Suppressor macrophage treated with lipopolysaccharide for 4 hours (primary cell): Measurements from ENCODE around the gene CHEK2.
"Not testable (repeated sequence)": the region's sequence is repeated elsewhere in the genome, so short reads cannot be mapped to it uniquely, and the experiment has no call there.

Experiments
- DNase-seq: peaks from one replicate; pipeline ENCODE4 v3.0.0-alpha.2; 2020

The CHEK2 gene

GRCh38 chr22:28682966-28683365, 58.7 kb downstream of the CHEK2 start:
- not testable (repeated sequence) for DNase-seq

DNA sequence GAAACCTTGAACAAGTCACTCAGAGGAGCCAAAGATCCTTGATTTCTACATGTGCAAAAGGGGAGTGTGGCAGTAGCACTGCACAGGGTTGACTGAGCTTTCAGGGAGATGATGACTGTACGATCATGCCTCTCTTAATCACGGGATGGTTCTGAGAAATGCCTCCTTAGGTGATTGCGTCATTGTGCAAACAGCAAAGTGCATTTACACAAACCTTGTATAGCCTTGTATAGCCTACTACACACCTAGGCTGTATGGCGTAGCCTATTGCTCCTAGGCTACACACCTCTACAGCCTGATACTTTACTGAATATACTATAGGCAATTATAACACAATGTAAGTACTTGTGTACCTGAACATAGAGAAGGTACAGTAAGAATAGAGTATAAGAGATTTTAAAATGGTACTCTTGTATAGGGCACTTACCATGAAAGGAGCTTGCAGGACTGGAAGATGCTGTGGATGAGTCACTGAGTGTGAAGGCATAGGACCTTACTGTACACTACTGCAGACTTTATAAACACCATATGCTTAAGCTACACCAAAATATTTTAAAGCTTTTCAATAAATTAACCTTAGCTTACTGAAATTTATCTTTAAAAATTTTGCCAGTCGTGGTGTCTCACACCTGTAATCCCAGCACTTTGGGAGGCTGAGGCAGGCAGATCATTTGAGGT, 60.7 kb downstream of the CHEK2 start:
- DNase-seq = peak; percentile 50

DNA sequence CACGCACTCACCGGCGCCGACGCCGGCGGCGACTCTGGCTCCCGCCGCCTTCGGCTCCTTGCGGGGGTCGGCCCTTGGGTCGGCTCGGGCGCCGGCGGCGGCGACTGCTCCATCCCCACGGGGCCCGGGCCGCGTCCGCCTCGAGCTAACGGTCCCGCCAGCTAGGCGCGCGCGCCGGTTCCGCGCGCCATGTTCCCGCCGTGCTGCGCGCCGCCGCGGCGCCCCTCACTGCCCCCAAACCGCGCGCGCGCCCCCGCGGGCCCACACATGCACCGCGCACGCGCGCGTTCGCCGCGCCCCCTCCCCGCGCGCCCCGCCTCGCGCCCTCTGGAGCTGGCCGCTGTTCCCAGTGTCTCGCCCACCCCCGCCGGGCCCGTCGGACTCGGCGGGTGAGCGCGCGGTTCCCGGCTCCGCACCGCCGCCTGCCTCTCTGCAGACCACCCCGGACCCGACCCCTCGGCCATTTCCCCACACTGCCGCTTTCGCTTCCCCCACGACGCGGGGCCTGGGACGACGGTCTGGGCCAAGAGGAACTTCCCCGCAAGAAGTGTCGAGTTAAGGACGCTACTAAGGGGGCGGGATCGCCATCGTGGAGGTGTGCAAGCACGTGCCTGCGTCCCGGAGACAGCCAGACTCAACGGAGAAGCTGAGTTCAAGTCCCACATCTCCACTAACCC, 61.9 kb downstream of the CHEK2 start, which contains the start of gene TTC28:
TTC28 (minus strand) TSS at position 230 of the 677 bp plus-strand sequence; CDS start at position 113, 117 bp downstream.
- peak; percentile 74 for DNase-seq

DNA sequence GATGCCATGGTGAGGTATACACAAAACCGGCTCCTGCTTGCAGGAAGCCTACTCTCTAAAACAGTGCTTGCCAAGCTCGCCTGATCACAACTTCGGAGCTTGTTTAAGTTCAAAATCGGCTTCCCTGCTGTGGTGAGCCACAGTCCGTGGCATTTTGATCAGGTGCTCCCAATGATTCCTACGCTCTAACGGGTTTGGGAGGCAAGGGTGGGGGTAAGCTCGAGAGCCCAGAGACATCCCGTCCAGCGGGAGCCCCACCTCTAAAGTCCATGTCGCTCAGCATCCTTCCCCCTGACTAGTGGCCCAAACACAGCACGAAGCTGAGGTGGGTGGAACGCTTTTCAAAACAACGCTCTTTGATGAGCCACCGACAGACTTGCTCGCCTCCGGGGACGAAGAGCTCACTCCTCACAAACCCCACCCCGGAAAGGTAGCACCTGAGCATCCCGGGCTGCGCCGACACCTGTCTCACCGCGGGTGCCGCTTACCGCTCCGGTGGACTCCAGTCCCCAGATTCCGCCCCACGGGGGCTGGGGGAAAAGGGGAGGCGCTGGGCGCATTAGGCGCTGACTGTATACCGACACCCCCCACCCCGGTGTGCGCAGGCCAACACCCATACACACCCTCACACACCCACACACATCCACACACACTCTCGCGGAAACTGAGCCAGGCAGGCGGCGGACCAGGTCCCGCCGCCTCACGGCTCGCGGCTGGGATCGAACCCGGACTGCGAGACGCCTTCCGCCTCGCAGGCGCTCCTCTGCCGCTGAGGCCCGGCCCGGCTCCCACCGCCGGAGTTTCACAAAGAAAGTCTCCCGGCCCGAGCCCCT, 62.6 kb downstream of the CHEK2 start:
- peak; percentile 19 for DNase-seq

- DNase-seq = not testable (repeated sequence)
These were observed 63.5 kb downstream of the CHEK2 start for GRCh38 chr22:28678170-28678569.

- DNase-seq = peak; percentile 25
These were observed 67.5 kb downstream of the CHEK2 start for GRCh38 chr22:28674121-28674563.

GRCh38 chr22:28670756-28671155, 70.9 kb downstream of the CHEK2 start:
- DNase-seq = peak; percentile 50

DNA sequence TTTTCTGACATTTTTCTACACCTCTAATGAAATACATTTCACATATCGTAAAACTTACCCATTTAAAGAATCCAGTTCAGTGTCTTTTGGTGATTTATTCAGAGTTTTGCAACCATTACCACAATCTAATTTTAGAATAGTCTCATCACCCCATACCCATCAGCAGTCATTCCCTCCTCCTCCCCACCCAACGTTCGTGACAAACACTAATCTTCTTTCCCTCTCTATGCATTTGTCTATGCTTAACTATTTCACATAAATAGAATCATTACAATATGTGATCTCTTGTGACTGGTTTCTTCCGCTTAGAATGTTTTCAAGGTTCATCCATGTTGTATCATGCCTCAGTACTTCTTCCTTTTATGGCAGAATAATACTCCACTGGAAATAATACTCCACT, 71.5 kb downstream of the CHEK2 start:
- DNase-seq = peak; percentile 79

- no peak for DNase-seq
These were observed 72.2 kb downstream of the CHEK2 start for GRCh38 chr22:28669387-28669786.

DNA sequence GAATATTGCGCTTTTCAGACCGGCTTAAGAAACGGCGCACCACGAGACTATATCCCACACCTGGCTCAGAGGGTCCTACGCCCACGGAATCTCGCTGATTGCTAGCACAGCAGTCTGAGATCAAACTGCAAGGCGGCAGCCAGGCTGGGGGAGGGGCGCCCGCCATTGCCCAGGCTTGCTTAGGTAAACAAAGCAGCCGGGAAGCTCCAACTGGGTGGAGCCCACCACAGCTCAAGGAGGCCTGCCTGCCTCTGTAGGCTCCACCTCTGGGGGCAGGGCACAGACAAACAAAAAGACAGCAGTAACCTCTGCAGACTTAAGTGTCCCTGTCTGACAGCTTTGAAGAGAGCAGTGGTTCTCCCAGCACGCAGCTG, 78.1 kb downstream of the CHEK2 start:
- not testable (repeated sequence) for DNase-seq

DNA sequence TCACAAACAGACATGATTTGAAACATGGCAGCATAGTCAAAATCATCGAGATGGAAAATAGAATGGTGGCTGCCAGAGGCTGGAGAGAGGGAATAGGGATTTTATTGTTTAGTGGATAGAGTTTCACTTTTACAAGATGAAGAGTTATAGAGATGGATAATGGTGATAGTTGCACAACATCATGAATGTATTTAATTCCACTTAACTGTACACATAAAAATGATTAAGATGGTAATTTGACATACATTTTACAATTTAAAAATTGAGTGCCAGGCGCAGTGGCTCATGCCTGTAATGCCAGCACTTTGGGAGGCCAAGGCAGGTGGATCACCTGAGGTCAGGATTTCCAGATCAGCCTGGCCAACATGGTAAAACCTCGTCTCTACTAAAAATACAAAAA, 83.2 kb downstream of the CHEK2 start:
- DNase-seq = no peak

GRCh38 chr22:28656181-28656580, 85.4 kb downstream of the CHEK2 start:
- DNase-seq = no peak

DNA sequence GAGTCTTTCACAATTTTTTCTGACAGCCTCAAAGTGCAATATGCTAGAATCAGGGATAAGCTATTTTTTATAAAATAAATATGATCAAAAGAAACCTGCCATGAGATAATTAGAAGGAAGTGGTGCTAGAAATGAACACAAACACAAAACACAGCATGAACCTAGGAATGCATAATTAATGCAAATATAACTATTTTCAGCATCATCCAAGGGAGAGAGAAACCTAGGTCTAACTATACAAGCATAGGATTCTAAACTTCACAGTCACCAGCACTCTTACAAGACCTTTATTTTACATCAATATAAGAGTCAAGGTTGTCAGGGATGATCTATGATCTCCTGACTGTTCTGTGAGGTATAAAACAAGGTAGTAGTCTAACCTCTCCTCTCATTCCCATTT, 91.2 kb downstream of the CHEK2 start:
- no peak for DNase-seq

DNA sequence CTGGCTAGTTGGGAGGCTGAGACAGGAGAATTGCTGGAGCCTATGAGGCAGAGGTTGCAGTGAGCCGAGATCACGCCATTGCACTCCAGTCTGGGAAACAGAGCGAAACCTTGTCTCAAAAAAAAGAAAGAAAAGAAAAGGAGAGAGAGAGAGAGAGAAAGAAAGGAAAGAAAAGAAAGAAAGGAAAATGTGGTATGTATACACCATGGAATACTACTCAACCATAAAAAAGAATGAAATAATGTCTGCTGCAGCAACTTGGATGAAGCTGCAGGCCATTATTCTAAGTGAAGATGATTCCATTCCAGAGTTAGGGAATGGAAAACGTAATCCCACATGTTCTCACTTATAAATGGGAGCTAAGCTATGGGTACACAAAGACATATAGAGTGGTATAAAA, 92.8 kb downstream of the CHEK2 start:
- no peak for DNase-seq

DNA sequence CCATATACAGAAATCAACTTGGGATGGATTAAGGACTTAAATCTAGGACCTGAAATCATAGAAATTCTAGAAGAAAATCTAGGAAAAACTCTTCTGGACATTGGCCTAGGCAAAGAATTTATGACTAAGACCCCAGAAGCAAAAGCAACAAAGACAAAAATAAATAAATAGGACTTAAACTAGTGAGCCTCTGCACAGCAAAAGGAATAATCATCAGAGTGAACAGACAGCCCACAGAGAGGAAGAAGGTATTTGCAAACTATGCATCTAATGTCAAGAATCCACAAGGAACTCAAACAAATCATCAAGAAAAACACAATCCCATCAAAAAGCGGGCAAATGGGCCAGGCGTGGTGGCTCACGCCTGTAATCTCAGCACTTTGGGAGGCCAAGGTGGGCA, 94.4 kb downstream of the CHEK2 start:
- DNase-seq = no peak

DNA sequence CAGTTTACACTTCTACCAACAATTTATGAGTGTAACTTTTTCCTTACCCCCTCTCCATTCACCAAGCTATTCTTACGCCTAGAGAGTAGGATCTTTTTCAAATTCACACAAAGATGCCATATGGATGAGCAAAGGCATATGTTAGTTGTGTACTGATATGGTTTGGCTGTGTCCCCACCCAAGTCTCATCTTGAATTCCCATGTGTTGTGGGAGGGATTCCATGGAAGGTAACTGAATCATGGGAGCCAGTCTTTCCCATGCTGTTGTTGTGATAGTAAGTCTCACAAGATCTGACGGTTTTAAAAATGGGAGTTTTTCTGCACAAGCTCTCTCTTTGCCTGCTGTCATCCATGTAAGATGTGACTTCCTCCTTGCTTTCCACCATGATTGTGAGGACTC, 102.3 kb downstream of the CHEK2 start:
- no peak for DNase-seq
